K562 (cell line): ENCODE data around the gene DNAH3. TPM values are rescaled to one million over a fixed set of nuclear protein-coding genes. Genes with fewer than 3 reads are reported as not detected.

Experiments
- ATAC-seq: fragments of 200-7000 bp; cut with Tn5 transposase; 3 replicates; pipeline ENCODE4 v1.9.1; 2020; ENCODE audit warnings: moderate library complexity
- BruUV-seq: library from RNA; stranded (reverse); fragments of 400-500 nt; replicated peaks from 2 replicates; lab custom pipeline; 2021; lab: Mats Ljungman, UMichigan
- CTCF ChIA-PET: fragments of 300-600 bp; formaldehyde crosslinking; extraction: SDS; loops from one replicate; lab custom pipeline; 2021; ENCODE audit warnings: low intra/inter-chr PET ratio; lab: Yijun Ruan, JAX
- POLR2A ChIA-PET: fragments of 300-600, 350-650 bp; sonication (Branson Sonifier 250); formaldehyde crosslinking; extraction: SDS; loops from one replicate; lab custom pipeline; 2021; ENCODE audit warnings: antibody characterized with exemption, inconsistent platforms; lab: Yijun Ruan, JAX
- DNase-seq, 4 experiments: peaks; one replicate each; pipeline versions ENCODE4 v3.0.0 to v3.0.0-alpha.2; 2011 to 2018; ENCODE audit warnings: low spot score in 3 of 4, mixed read lengths in 3 of 4; ENCODE audit errors: extremely low read depth in 1 of 4
- FAIRE-seq: peaks from 2 replicates; lab custom pipeline; 2011; peaks lifted over from hg19 to GRCh38; lab: Jason Lieb, UNC
- H2AFZ ChIP-seq: 2 replicates; pipeline ENCODE4 v1.6.0; 2011; ENCODE audit warnings: low read depth, low read length, control low read depth, inconsistent platforms
- H3K27ac ChIP-seq: fragments of 200-600 bp; 3 replicates; pipeline ENCODE4 v1.8.0; 2011; ENCODE audit warnings: low read depth, mild to moderate bottlenecking, control low read depth, inconsistent platforms, low read length, moderate library complexity, mixed read lengths; ENCODE audit errors: extremely low read depth
- H3K27me3 ChIP-seq, 2 experiments: fragments of 300-600 bp in 1 of 2; 2 replicates in 1 of 2; 3 replicates in 1 of 2; pipeline versions ENCODE4 v1.6.0 to v1.8.0; 2011; ENCODE audit warnings: inconsistent platforms in 2 of 2, low read length in 2 of 2, mild to moderate bottlenecking in 1 of 2, mixed read lengths in 1 of 2, moderate library complexity in 1 of 2; ENCODE audit not compliant: control insufficient read depth in 2 of 2, insufficient read depth in 2 of 2
- H3K36me3 ChIP-seq: fragments of 300-600 bp; 3 replicates; pipeline ENCODE4 v1.8.0; 2011; ENCODE audit warnings: mild to moderate bottlenecking, low read length, inconsistent platforms; ENCODE audit not compliant: control insufficient read depth, insufficient read depth
- H3K4me1 ChIP-seq, 2 experiments: fragments of 200-600 bp in 1 of 2; replicated peaks in 1 of 2; 2 replicates in 1 of 2; 3 replicates in 1 of 2; pipeline versions ENCODE4 v1.5.1 to v1.8.0; 2011; ENCODE audit warnings: inconsistent platforms in 2 of 2, low read length in 2 of 2, mild to moderate bottlenecking in 1 of 2, mixed read lengths in 1 of 2, moderate library complexity in 1 of 2; ENCODE audit not compliant: control insufficient read depth in 2 of 2, insufficient read depth in 2 of 2
- H3K4me2 ChIP-seq: 2 replicates; pipeline ENCODE4 v1.6.1; 2011; ENCODE audit warnings: low read length, control low read depth, inconsistent platforms, mixed read lengths; ENCODE audit not compliant: insufficient read depth
- H3K4me3 ChIP-seq: fragments of 200-600 bp; sonication (generic), shearing (Covaris generic); 2 replicates; pipeline ENCODE4 v1.5.1; 2016; ENCODE audit warnings: control low read depth, inconsistent platforms
- H3K79me2 ChIP-seq: fragments of 200-600 bp; 3 replicates; pipeline ENCODE4 v1.8.0; 2011; ENCODE audit warnings: low read length, inconsistent platforms; ENCODE audit not compliant: control insufficient read depth, insufficient read depth
- H3K9ac ChIP-seq, 2 experiments: 2 replicates each; pipeline versions ENCODE4 v1.6.0 to v1.6.1; 2011; ENCODE audit warnings: low read depth in 2 of 2, low read length in 2 of 2, control low read depth in 1 of 2, inconsistent platforms in 1 of 2, mild to moderate bottlenecking in 1 of 2, mixed read lengths in 1 of 2; ENCODE audit not compliant: insufficient read depth in 1 of 2
- H3K9me1 ChIP-seq: one replicate; pipeline ENCODE4 v1.6.0; 2011; ENCODE audit warnings: inconsistent platforms, mild to moderate bottlenecking, low read length, moderate library complexity; ENCODE audit not compliant: control insufficient read depth, insufficient read depth
- H3K9me3 ChIP-seq: replicated peaks from 2 replicates; pipeline ENCODE4 v1.5.1; 2011; ENCODE audit warnings: low read depth, low read length, inconsistent platforms; ENCODE audit not compliant: control insufficient read depth, insufficient read depth
- H4K20me1 ChIP-seq: replicated peaks from 2 replicates; pipeline ENCODE4 v1.6.1; 2011; ENCODE audit warnings: low read length, inconsistent platforms, mixed read lengths; ENCODE audit not compliant: control insufficient read depth, insufficient read depth
- SMARCA4 ChIP-seq: fragments of 450-650 bp; IDR thresholded peaks from 2 replicates; pipeline ENCODE4 v1.6.1; 2016
- SRSF3 ChIP-seq: fragments of 200-400 bp; formaldehyde crosslinking; IDR thresholded peaks from 2 replicates; pipeline ENCODE4 v1.6.1; 2016; ENCODE audit warnings: mild to moderate bottlenecking, low read length, moderate library complexity; ENCODE audit not compliant: insufficient read depth
- ZNF282 ChIP-seq: sonication (generic); formaldehyde crosslinking; IDR thresholded peaks from 2 replicates; pipeline ENCODE4 v1.8.1; 2023; ENCODE audit warnings: missing genetic modification reagents
- WGBS: fragments of 100-300 bp; shearing (Covaris generic); methylation state at CpG from one replicate; pipeline ENCODE4 v1.1.6; 2016; ENCODE audit warnings: low coverage, mixed read lengths; ENCODE audit not compliant: insufficient coverage; ENCODE audit errors: missing lambda C conversion rate; 5-methylcytosine and 5-hydroxymethylcytosine counted together
- in situ Hi-C: fragments of 300-500 bp; cut with MboI; formaldehyde crosslinking; loops from 4 replicates; pipeline ENCODE4 v1.15.0; 2018; ENCODE audit warnings: inconsistent platforms, mixed read lengths
- intact Hi-C: fragments of 100-400 bp; cut with micrococcal nuclease; formaldehyde crosslinking; loops from 2 replicates; pipeline ENCODE4 v1.14.2; 2022
- polyA plus RNA-seq, 8 experiments: library from polyadenylated mRNA; depleted of rRNA in 4 of 8; stranded (reverse) in 5 of 8; unstranded in 3 of 8; fragments of >200 nt; fragmentation: Nextera tagmentation in 2 of 8; fragmentation: Illumina TruSeq in 1 of 8; extraction: Ambion mirVana in 2 of 8; extraction: Trizol in 1 of 8; gene quantifications; 2 replicates each; pipeline versions ENCODE4 v1.2.1 to v1.2.3, GENCODE V29; 2011 to 2014; ENCODE audit warnings: inconsistent platforms in 1 of 8, missing spikeins in 1 of 8
- total RNA-seq, 7 experiments: library from RNA; depleted of rRNA in 6 of 7; stranded (reverse); fragments of >200 nt in 6 of 7; fragmentation: Illumina TruSeq in 2 of 7; extraction: Trizol in 2 of 7; gene quantifications; 2 replicates each; pipeline versions ENCODE4 v1.2.1 to v1.2.3, GENCODE V29; 2011 to 2021; ENCODE audit warnings: low replicate concordance in 1 of 7

The DNAH3 gene
- total and polyA plus RNA-seq, 9 of the 15 experiments (the other 6 are each of a cell fraction or from before 2014, with no cell fraction given) = 0.32 to 0.84 (median 0.44) TPM

DNA sequence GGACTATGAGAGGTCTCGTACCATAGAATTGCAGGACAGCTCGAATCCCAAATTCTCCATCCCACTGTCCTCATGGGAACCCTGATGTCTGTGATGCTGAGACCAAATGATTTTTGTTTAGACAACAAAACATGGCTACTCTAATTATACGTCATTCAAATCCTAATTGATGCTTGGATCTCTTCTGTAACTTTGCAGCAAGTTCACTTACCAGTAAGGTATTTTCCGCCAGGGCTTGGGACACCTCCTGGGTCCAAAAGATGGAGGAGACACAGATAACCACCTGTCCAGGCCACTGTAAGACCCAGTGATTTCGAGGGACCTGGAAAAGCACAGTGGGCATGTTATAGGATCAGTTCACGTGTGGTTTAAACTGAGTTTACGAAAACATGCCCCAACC, 92.8 kb downstream of the DNAH3 start:
- H3K9me1 ChIP-seq = no peaks in the 10 kb centered on the region
- H3K9ac ChIP-seq = no peak overlapping the region
- whole genome bisulfite sequencing = 0% methylated on average over 7 of the region's 7 CpGs
- DNase-seq (no peak), ATAC-seq (no peak), FAIRE-seq (no peak)
- ChIA-PET CTCF (no interaction called here), POLR2A (no interaction called here)
- H3K4me2 ChIP-seq = no peak overlapping the region
- H3K9me3 ChIP-seq = no peaks in the 10 kb centered on the region; the same call in 1 of the 2 replicates
- no TSS peak for BruUV-seq
- no peak overlapping the region for H3K27ac ChIP-seq
- no peaks in the 10 kb centered on the region for H3K36me3 ChIP-seq
- H3K79me2 ChIP-seq = no peaks in the 10 kb centered on the region
- H3K4me3 ChIP-seq = no peak overlapping the region
- no peak for TF ChIP-seq ZNF282 (CRISPR knock-in tag)
- no peak overlapping the region for H2AFZ ChIP-seq
- in situ Hi-C loops (no loop called here), intact Hi-C loops (no loop called here)
- H3K4me1 ChIP-seq = no peaks in the 10 kb centered on the region
- H4K20me1 ChIP-seq = no peaks in the 10 kb centered on the region
- peaks cover 21 to 30% of the 10 kb centered on the region in 2 experiments for H3K27me3 ChIP-seq

DNA sequence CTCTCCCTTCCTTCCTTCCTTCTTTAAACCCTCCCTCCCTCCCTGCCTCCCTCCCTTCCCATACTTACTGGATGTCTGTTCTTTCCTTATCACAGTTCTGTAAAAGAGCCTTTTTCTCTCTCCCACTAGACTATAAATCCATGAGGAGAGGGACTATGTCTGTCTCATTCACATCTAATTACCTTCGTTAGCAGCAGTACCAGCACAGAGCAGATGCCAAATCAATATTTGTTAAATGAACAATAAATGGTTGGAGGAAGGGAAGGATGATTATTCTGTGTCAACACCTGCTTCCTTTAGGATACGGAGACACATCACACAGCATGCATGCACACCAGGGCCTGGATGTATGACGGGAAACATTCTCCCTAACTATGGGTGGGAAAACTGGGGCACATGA, 94.2 kb downstream of the DNAH3 start:
- no peak overlapping the region for H3K27ac ChIP-seq
- in situ Hi-C loops = no loop called here
- no peaks in the 10 kb centered on the region for H3K79me2 ChIP-seq
- FAIRE-seq (no peak), DNase-seq (no peak), ATAC-seq (no peak)
- H2AFZ ChIP-seq = no peak overlapping the region
- no peaks in the 10 kb centered on the region for H3K4me1 ChIP-seq
- no peaks in the 10 kb centered on the region for H4K20me1 ChIP-seq
- BruUV-seq = no TSS peak
- ChIA-PET POLR2A (no interaction called here), CTCF (no interaction called here)
- no peak overlapping the region for H3K4me3 ChIP-seq
- WGBS = 0% methylated on average over 3 of the region's 3 CpGs
- H3K9me1 ChIP-seq = no peaks in the 10 kb centered on the region
- no peak overlapping the region for H3K9ac ChIP-seq
- no peaks in the 10 kb centered on the region; the same call in 1 of the 2 replicates for H3K9me3 ChIP-seq
- intact Hi-C loops = no loop called here
- no peaks in the 10 kb centered on the region for H3K36me3 ChIP-seq
- peaks cover 28 to 33% of the 10 kb centered on the region in 2 experiments for H3K27me3 ChIP-seq
- no peak overlapping the region for H3K4me2 ChIP-seq
- no peak for TF ChIP-seq SRSF3
- no peak for TF ChIP-seq SMARCA4
